ENCODE results near the gene SERPINB5.
"Not testable (repeated sequence)": the region's sequence is repeated elsewhere in the genome, so short reads cannot be mapped to it uniquely, and the experiment has no call there.

Gene SERPINB5, protein sequence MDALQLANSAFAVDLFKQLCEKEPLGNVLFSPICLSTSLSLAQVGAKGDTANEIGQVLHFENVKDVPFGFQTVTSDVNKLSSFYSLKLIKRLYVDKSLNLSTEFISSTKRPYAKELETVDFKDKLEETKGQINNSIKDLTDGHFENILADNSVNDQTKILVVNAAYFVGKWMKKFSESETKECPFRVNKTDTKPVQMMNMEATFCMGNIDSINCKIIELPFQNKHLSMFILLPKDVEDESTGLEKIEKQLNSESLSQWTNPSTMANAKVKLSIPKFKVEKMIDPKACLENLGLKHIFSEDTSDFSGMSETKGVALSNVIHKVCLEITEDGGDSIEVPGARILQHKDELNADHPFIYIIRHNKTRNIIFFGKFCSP

DNA sequence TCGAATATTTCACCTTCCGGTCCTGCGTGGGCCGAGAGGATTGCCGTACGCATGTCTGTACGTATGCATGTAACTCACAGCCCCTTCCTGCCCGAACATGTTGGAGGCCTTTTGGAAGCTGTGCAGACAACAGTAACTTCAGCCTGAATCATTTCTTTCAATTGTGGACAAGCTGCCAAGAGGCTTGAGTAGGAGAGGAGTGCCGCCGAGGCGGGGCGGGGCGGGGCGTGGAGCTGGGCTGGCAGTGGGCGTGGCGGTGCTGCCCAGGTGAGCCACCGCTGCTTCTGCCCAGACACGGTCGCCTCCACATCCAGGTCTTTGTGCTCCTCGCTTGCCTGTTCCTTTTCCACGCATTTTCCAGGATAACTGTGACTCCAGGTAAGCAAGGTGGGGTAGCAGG lies at the start of gene SERPINB5:
Gene SERPINB5, plus strand, starts transcription at position 291 of the 400 bp plus-strand sequence. CDS start 7,471 bp downstream, outside the sequence.
- no peak for DNase-seq (ENCODE audit: low spot score)

DNA sequence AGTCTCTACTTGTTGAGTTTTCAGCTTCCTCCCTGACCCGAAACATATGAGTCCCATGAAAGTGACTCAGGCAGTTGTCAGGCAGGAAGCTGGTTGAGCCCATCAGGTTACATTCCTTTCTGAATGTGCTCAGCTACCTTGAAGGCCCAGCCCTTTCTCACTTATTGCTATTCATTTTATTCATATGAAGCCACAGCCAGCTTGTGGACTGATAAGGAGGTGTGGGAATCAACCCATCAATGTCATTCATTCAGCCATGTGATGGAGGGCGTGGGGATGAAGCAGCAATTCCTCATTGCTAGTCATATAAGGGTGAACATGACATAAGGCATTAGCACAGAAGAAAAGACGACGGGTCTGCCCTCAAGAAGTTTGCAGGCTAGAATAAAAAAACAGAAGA lies 49.2 kb upstream of the SERPINB5 start:
- no peak for DNase-seq (ENCODE audit: low spot score)

DNA sequence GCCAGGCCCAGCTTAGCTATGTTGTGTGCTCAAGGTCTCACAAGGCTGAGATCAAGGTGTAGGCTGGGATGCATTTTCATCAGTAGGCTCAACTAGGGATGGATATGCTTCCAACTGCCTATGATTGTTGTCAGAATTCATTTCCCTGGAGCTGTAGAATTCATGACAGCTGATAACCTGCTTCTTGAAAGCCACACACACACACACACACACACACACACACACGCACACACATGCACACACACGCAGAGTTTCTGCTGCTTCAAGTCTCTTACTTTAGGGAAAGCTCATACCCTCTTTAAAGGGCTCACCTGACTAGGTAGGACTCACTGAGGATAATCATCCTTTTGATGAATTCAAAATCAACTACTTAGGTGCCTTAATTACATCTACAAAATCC lies 46.2 kb upstream of the SERPINB5 start:
- DNase-seq (ENCODE audit: low spot score): no peak

DNA sequence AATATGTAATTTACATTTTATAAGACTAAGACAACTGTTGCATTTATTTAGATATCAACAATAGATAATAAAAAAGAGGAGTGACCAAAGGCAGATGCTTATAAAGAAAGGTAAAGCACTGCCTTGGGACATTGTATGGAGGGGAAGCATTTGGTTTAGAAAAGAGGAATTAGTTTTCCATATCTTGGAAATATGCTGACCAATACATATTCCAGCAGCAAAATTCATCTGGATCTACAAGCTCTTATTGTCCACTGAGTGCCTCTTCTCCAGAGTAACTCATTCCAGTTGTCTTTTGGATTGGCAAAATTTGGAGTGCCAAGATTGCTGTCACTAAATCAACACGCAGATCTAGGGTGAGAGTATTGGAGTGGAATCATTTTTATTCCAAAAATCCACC lies 45.6 kb upstream of the SERPINB5 start:
- DNase-seq (ENCODE audit: low spot score): no peak

DNA sequence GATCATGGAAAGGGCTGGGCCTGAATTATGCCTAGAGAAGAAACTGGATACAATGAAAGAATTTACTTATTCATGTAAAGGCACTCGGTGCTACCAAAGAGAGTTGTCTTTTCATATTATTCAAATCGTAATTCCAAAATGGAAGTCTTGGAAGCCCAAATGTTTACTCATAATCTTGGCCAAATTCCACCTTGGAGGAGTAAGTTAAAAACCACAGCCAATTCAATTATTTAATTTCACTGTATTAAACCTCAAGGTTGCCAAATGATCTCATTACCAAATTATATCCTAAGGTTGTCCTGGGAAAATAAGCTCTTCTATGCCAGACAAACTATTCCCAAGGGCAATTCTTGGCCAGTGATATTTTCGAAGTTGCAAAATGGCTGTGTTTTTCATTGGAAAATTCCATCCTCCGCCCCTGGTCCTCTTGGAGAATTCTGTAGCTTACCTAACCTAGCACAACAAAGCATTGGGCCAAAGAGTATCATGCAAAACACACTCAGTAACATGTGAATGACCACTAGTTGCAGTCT lies 43.4 kb upstream of the SERPINB5 start:
- DNase-seq (ENCODE audit: low spot score): no peak

DNA sequence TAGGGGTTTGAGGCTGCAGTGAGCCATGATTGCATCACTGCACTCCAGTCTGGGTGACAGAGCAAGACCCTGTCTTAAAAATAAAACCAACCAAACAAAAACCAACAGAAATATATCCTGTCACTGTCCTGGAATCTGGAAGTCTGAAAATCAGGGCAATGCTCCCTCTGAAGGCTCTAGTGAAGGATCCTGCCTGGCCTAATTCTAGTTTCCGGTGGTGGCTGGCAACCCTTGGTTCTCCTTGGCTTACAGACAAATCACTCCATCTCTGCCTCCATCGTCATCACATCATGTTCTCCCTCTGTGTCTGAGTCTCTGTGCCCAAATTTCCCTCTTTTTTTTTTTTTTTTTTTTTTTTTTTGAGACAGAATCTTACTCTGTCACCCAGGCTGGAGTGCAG lies 38.6 kb upstream of the SERPINB5 start:
- DNase-seq (ENCODE audit: low spot score): no peak

DNA sequence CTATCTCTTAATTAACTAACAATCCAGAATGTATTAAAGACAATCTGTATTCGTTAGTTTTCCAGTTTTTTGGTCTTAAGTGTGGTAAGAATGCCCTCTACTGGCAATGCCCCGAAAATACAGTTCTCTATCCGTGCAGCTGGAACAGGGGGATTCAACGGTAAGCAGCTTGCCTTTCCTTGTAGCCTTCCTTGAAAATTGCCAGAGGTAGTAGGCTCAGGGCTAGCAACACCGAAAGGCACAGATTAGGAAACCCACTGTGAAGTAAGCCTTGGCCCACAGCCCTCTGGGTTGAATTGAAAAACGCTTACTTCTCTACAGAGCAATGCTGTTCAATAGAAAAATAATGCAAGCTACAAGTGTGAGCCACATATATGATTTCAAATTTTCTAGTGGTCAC lies 37.4 kb upstream of the SERPINB5 start:
- DNase-seq (ENCODE audit: low spot score): peak; percentile 14

DNA sequence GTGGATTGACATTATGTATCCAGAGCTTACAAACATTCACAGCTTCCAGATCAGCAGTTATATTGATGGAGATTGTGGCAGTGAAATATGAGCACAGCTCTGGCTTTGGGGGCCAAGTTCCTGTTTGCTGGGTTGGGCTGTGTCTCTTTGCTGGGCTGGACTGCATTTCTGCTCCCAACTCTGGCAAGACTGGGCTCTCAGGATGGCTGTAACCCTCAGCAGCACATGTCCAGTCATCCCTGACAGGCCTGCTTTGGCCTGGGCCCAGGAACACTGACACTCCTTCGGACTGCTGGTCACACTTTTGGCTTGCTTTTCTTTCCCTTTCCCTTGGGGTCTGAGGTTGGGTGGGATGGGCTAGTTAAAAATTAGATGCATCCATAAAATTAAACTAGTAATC lies 36.5 kb upstream of the SERPINB5 start:
- no peak for DNase-seq (ENCODE audit: low spot score)

DNA sequence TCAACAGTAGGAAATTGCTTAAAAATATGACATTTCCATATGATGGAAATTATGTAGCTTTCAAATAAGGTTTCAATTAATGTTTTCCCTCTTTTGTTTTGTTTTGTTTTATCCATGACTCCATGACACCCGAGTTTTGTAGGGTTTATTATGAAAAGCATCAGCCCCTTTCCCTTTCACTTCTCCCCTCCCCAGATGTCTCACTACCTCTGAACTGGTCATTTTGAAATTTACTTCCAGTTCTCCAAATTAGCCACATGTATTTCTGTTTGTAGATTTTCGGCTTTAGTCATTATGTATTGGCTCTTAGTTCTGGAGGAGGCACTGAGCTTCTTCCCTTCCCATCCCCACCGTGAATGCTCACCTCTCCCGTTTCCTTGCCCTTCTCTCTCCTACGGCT lies 35.9 kb upstream of the SERPINB5 start:
- no peak for DNase-seq (ENCODE audit: low spot score)

DNA sequence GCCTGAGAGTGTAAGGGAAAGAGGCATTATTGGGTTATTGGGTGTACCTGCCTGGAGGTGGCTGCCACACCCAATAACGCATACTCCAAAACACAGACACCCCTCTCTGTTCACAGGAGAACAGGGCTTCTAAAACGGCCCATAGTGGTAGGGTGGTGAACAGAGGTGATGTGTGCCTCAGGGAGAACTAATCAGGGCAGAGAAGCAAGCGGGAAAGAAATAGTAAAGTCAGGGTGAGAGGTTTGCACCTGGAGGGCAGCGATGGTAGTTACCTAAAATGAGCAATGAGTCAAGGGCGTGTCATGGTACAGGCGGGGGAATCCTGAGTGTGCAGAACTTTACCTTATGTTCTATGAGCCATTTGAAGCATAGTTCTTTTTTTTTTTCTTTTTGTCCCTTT lies 32.9 kb upstream of the SERPINB5 start:
- DNase-seq (ENCODE audit: low spot score): no peak

DNA sequence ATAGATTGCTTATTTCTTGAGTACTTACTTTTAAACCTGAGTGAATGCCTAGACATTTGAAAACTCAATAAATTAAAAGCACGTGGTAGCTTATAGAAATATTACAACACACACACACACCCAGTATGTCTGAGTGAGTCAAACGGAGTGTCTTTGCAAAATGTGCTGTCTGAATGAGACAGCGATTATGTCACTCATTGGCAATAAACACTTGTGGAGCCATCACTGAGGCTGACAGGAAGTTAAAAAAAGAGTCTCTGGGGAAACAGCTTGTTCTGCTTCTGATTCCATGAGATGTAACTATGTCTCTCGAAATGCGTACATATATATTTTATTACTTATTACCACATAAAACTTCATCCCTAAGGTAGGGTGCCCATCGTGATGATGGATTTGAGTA lies 32.2 kb upstream of the SERPINB5 start:
- no peak for DNase-seq (ENCODE audit: low spot score)

DNA sequence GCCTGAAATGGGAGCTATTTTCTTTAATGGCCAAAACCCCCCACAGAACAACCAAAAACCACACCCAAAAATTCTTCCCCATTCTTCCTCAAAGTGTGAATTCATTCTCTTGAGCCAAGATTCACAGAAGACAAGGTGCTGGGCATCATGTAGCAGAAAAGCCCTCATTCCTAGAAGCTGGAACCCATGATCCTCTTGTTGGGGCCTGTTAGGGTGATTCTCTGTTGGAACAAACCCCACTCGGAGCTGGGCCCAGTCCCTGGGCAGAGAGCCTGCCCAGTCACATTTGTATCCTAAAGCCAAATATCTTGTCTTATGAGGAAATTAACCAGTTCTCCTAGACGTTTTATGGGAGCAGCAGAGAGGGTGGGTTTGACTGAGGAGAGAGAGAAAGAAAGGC lies 31.7 kb upstream of the SERPINB5 start:
- DNase-seq (ENCODE audit: low spot score): no peak

DNA sequence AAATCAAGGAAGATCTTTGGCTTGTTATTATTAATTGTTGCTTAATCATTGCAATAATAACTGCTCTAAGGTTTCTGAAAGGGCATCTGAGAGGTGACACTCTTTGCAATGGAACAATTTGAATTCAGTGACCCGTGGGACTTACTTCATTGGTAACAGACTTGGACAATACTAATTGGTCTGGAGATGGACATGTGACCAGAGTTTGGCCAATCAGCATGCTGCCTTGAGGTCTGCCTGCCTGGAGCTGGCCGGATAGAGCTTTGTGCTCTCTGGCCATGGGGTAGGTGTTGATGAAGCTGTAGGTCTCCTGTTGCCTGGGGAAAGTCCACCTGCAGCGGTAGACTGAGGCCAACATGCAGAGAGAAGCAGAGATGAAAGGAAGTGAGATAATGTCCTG lies 30.5 kb upstream of the SERPINB5 start:
- DNase-seq (ENCODE audit: low spot score): no peak

DNA sequence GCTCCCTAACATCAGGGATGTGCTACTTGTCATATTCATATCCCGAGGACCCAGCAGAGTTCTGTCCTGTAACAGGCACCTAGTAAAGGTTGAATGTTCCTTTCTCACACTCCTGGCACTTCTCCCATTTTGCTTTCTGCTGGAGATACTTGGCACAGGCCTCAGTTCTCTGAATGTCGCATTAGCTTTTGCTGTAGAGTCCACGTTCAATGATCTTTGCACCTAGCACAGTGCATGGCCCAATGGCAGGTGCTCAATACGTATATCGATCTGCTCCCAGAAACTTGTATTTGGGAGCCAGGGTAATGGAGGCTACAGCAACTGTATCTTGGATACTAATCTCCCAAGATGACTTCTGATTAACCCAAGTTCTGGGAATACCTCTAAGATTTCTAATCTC lies 29.7 kb upstream of the SERPINB5 start:
- DNase-seq (ENCODE audit: low spot score): no peak

DNA sequence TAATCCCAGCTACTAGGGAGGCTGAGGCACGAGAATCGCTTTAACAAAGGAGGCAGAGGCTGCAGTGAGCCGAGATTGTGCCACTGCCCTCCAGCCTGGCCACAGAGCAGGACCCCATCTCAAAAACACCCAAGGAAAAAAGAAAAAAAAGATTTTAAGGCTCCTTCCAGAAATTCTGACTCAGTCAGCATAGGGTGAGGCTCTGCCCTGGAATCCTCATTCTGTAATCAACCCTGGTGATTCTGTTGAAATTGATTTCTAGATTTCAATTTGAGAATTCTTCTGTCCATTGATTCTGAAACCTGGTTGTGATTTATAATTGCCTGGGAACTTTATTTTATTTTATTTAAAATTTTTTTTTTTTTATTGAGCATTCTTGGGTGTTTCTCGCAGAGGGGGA lies 27.3 kb upstream of the SERPINB5 start:
- DNase-seq (ENCODE audit: low spot score): no peak

DNA sequence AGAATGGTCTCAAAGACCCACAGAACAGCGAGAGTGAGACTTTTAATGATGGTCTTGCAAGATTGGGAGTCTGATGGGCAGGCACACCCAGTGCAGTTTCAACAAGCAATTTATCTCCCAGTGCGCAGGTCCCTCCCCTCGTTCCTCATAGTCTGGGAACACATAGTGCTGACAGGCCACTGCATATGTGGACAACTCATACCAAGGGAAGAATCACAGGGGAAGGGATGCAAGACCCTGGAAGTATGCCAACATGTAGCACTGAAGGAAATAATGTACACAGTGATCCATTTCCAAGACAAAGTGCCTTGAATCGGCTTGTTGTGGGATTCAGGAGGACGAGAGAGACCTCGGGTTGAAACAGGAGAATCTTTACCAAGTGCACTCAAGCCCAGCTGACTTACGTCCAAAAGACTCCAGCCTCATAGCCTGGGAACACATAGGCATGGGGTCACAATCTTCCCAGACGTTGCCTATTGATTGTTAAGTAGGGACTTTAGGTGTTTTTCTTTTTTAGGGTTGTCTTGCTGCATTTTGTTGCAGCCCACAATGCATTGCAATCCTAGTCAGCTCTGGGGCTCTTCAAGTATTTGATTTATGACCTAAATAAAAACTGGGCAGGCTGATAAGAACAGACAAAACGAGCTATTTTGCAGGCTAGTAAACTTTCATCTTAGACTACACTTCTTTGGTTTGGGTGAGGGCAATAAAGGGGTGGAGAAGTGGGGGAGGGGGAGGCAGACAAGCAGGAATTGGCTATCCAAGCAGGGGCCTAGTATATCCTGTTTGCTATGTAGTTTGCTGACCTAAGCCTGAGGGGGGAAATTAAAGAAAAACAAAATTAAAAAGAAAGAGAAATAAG lies 24.7 kb upstream of the SERPINB5 start:
- DNase-seq (ENCODE audit: low spot score): no peak

DNA sequence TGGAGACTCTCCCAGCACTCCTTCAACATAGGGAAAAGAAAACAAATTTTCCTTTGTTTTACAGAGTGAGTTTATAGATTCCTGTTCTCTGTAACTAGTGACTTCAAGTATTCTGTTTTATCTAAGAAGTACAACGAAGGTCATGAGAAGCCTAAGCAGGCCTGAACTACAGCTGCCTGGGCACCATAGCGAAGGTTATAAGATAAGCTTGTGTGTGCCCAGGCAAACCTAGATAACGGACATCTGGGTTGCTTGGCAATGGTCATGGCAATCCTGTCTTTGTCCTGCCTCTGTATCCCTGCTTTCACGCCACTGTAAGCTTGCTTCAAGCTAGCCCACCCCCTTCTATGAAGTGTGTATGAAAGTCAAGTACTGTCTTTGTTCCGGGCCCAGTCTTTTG lies 24.0 kb upstream of the SERPINB5 start:
- DNase-seq (ENCODE audit: low spot score): not testable (repeated sequence)

DNA sequence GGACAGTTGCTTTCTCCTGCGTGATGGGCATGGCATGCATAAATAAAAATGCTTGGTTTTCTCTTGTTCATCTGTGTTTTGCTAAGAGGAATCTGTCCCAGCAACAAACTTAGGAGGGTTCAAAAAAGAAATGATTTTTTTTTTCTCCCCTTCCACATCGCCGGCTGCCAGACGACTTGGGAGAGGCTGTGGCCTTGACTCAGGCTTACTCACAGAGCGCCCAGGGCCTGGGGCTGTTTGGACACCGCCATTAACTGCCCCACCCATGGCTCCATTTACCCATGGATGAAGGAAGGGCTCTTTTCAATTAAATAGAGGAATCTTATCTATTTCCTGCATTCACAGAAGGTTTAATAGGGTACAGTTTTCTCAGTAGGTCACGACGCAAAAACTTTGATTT lies 22.3 kb upstream of the SERPINB5 start:
- no peak for DNase-seq (ENCODE audit: low spot score)

DNA sequence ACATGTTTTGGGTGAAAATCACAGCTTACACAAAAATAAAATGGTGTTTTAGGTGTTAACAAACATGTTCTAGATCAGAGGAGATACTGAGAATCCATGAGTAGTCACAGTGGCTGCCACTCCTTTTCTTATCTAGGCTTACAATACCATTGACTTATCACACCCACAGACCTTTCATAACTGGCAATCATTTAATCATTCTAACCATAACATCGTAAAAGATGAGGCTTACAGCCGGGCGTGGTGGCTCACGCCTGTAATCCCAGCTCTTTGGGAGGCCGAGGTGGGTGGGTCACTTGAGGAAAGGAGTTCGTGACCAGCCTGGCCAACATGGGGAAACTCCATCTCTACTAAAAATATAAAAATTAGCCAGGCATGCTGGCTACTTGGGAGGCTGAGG lies 18.8 kb upstream of the SERPINB5 start:
- DNase-seq (ENCODE audit: low spot score): no peak

DNA sequence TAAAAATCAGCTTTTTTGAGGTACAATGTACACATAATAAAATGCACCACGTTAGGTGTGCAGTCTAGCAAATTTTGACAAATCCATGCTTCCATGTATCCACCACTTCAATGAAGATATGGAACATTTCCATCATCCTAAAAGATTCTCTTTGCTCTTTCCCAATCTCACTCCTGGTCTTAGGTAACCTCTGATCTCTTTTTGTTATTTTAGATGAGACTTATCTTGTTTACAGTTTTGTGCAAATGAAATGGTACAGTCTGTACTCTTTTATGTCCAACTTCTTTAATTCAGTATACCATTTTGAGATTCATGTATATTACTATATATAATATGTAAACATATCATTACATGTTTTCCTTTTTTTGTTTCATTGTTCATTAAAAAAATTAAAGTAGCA lies 16.3 kb upstream of the SERPINB5 start:
- no peak for DNase-seq (ENCODE audit: low spot score)

DNA sequence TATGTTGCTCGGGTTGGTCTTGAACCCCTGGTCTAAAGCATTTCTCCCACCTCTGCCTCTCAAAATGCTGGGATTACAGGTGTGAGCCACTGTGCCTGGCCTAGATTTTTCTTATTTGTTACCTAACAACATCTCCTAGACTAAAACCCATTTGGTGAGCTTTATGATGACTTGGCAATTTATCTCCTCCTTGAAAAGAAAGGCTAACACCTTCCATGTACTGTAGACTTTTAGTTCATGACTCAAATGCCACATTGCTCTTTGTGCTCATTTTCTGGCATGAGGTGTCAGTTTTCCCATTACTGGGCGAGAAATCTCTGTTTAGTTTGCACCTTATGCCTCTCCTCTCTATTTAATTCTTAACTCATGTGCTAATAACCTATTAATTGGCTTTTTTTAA lies 12.3 kb upstream of the SERPINB5 start:
- DNase-seq (ENCODE audit: low spot score): no peak

DNA sequence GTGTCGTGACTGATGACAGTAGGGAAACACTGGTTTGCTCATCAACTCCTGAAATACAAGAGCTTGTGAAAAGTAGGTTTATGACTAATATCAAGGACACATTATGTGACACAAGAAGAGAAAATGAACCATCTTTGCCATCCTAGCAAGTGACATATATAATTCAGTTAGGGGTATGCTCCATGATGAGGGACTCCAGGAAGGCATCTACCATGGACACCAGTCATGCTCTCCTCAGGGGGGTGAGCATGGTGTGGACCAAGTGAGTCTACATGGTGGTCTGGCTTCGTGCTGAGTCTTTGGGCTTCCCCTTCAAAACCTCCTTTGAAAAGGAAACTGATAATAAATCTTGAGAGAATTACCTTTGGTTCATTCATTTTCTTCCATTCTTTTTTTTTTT lies 11.7 kb upstream of the SERPINB5 start:
- no peak for DNase-seq (ENCODE audit: low spot score)

DNA sequence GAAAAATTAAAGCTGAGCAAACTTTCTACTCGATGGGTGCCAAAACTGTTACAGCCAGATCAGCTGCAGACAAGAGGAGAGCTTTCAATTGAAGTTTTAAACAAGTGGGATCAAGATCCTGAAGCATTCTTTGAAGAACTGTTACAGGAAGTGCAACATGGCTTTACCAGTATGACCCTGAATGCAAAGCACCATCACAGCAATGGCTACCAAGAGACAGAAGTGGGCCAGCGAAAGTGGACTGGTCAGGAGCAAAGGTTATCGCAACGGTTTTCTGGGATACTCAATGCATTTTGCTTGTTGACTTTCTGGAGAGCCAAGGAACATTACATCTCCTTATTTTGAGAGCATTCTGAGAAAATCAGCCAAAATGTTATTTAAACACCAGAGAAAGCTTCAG lies 9.1 kb upstream of the SERPINB5 start:
- no peak for DNase-seq (ENCODE audit: low spot score)
